ENCODE measurements around the gene ALKBH3.

DNA sequence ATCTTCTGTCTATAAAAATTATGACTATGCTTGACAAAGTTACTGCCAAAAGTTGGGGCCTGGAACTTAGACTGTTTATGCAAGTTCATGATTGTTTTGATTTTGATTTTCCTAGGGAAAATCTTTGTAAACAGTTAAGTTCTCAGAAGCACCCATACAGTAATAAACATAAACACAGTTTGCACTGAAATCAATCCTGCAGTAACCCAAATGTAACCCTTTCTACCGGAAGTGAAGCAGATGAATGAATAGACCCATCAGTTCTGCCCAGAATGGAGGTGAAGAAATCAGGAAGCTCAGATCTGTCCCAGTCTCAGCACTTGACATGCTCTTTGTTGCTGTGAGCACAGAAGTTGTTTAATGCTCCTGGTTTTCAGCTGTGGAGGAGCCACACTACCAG lies 37.2 kb downstream of the ALKBH3 start:
- TF ChIP-seq, protein P1, sequence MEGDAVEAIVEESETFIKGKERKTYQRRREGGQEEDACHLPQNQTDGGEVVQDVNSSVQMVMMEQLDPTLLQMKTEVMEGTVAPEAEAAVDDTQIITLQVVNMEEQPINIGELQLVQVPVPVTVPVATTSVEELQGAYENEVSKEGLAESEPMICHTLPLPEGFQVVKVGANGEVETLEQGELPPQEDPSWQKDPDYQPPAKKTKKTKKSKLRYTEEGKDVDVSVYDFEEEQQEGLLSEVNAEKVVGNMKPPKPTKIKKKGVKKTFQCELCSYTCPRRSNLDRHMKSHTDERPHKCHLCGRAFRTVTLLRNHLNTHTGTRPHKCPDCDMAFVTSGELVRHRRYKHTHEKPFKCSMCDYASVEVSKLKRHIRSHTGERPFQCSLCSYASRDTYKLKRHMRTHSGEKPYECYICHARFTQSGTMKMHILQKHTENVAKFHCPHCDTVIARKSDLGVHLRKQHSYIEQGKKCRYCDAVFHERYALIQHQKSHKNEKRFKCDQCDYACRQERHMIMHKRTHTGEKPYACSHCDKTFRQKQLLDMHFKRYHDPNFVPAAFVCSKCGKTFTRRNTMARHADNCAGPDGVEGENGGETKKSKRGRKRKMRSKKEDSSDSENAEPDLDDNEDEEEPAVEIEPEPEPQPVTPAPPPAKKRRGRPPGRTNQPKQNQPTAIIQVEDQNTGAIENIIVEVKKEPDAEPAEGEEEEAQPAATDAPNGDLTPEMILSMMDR (IDR thresholded peaks at IDR 0.05), result no peak
- no peak for TF ChIP-seq POLR2A (IDR thresholded peaks at IDR 0.05)
